Upper lobe of left lung (tissue), 6 donors: Measurements from ENCODE around the gene CD8A. TPM values are rescaled to one million over a fixed set of nuclear protein-coding genes. Genes with fewer than 3 reads are reported as not detected.

Experiments
- ATAC-seq, 2 donors: fragments of 200-7000 bp; cut with Tn5 transposase; one replicate each; pipeline ENCODE4 v1.9.1; 2022; ENCODE audit warnings: mild to moderate bottlenecking in 2 of 2, moderate library complexity in 2 of 2; ENCODE audit not compliant: low FRiP score in 2 of 2
- DNase-seq, 2 donors: peaks; one replicate each; pipeline ENCODE4 v3.0.0-alpha.2; 2019 to 2020
- H3K27ac ChIP-seq, 4 donors: fragments of 200-600 bp; sonication (generic); one replicate each; pipeline ENCODE4 v1.5.1; 2016 to 2019
- H3K27me3 ChIP-seq, 4 donors: fragments of 200-600 bp; sonication (generic); one replicate each; pipeline ENCODE4 v1.5.1; 2017 to 2019
- H3K36me3 ChIP-seq, 4 donors: fragments of 200-600 bp; sonication (generic); one replicate each; pipeline ENCODE4 v1.5.1; 2016 to 2019
- H3K4me1 ChIP-seq, 4 donors: fragments of 200-600 bp; sonication (generic); one replicate each; pipeline ENCODE4 v1.5.1; 2018 to 2019
- H3K4me3 ChIP-seq, 4 donors: fragments of 200-600 bp; sonication (generic); one replicate each; pipeline ENCODE4 v1.5.1; 2017 to 2019; ENCODE audit warnings: mild to moderate bottlenecking in 2 of 4, moderate library complexity in 1 of 4
- H3K9me3 ChIP-seq, 4 donors: fragments of 200-600 bp; sonication (generic); one replicate each; pipeline ENCODE4 v1.5.1; 2018 to 2019
- CTCF ChIP-seq, 6 experiments: fragments of 450-650 bp in 4 of 6; fragments of 200-600 bp in 2 of 6; sonication (generic) in 2 of 6; IDR thresholded peaks; one replicate each; pipeline ENCODE4 v1.5.1; 2016 to 2019; ENCODE audit warnings: antibody characterized with exemption in 6 of 6
- EP300 ChIP-seq, 4 donors: sonication (generic); formaldehyde crosslinking; IDR thresholded peaks; one replicate each; pipeline ENCODE4 v1.5.1; 2017; ENCODE audit warnings: antibody characterized with exemption in 4 of 4, control low read depth in 2 of 4
- POLR2A ChIP-seq, 4 donors: fragments of 450-650 bp; IDR thresholded peaks; one replicate each; pipeline ENCODE4 v1.5.1; 2016 to 2017; ENCODE audit warnings: antibody characterized with exemption in 4 of 4, mild to moderate bottlenecking in 2 of 4
- POLR2AphosphoS5 ChIP-seq, 2 donors: sonication (generic); formaldehyde crosslinking; IDR thresholded peaks; one replicate each; pipeline ENCODE4 v1.5.1; 2017; ENCODE audit warnings: antibody characterized with exemption in 2 of 2
- WGBS, 2 donors: methylation state at CpG; one replicate each; pipeline ENCODE4 v1.1.5; 2017 to 2018; 5-methylcytosine and 5-hydroxymethylcytosine counted together
- total RNA-seq, 6 donors: library from RNA; depleted of rRNA in 4 of 6; stranded (reverse); fragments of >200 nt in 4 of 6; gene quantifications; one replicate each; pipeline versions ENCODE4 v1.1.0 to v1.2.1, GENCODE V29; 2016 to 2021
- donor health status: DM: no; HTN: no; CAD: no; lungs with moderate emphysema.
- donor health status: DM: no; HTN: yes; CAD: no; lungs with severe emphysema.

Gene CD8A
- total RNA-seq, 6 donors from 2014 or later: 4.1 to 5.6 (median 4.7) TPM

GRCh38 chr2:86825036-86825692, 34.5 kb upstream of the CD8A start:
- no peaks in the 10 kb centered on the region for H3K36me3 ChIP-seq
- ATAC-seq: peak in 1 of 2 donors; percentile 46
- H3K9me3 ChIP-seq: peaks cover 0 to 6% (median 2%) of the 10 kb centered on the region in 4 donors
- H3K27ac ChIP-seq: peak overlapping the region in 1 of 4 donors; percentile 21
- no peak for TF ChIP-seq POLR2A (IDR thresholded peaks at IDR 0.05)
- TF ChIP-seq POLR2AphosphoS5 (IDR thresholded peaks at IDR 0.05): no peak
- TF ChIP-seq EP300 (IDR thresholded peaks at IDR 0.05): no peak
- TF ChIP-seq CTCF (IDR thresholded peaks at IDR 0.05): no peak
- 74 to 92% methylated on average over 11 of the region's 11 CpGs for WGBS, 2 donors
- H3K4me1 ChIP-seq: no peaks in the 10 kb centered on the region
- H3K4me3 ChIP-seq: peak overlapping the region in 2 of 4 donors; percentile 7 to 20
- DNase-seq: peak in 1 of 2 donors; percentile 36
- H3K27me3 ChIP-seq: no peaks in the 10 kb centered on the region

GRCh38 chr2:86822668-86823345, 32.1 kb upstream of the CD8A start:
- Histone ChIP-seq H3K27me3 (no peaks in the 10 kb centered on the region), H3K4me1 (no peaks in the 10 kb centered on the region), H3K27ac (no peak overlapping the region), H3K9me3 (peaks cover 0 to 6% (median 2%) of the 10 kb centered on the region in 4 donors), H3K4me3 (no peak overlapping the region), H3K36me3 (no peaks in the 10 kb centered on the region)
- ATAC-seq: no peak
- no peak for TF ChIP-seq POLR2AphosphoS5 (IDR thresholded peaks at IDR 0.05)
- no peak for TF ChIP-seq POLR2A (IDR thresholded peaks at IDR 0.05)
- no peak for TF ChIP-seq CTCF (IDR thresholded peaks at IDR 0.05)
- TF ChIP-seq EP300 (IDR thresholded peaks at IDR 0.05): no peak
- WGBS, 2 donors: 82 to 95% methylated on average over 3 of the region's 3 CpGs
- no peak for DNase-seq

GRCh38 chr2:86821842-86822241, 31.1 kb upstream of the CD8A start:
- WGBS, 2 donors: 87 to 92% methylated on average over 6 of the region's 6 CpGs
- DNase-seq (no peak), ATAC-seq (no peak)
- Histone ChIP-seq H3K36me3 (no peaks in the 10 kb centered on the region), H3K4me1 (no peaks in the 10 kb centered on the region), H3K9me3 (peaks cover 0 to 6% (median 2%) of the 10 kb centered on the region in 4 donors), H3K27ac (no peak overlapping the region), H3K4me3 (no peak overlapping the region), H3K27me3 (no peaks in the 10 kb centered on the region)
- TF ChIP-seq POLR2AphosphoS5 (IDR thresholded peaks at IDR 0.05) (no peak), EP300 (IDR thresholded peaks at IDR 0.05) (no peak), POLR2A (IDR thresholded peaks at IDR 0.05) (no peak), CTCF (IDR thresholded peaks at IDR 0.05) (no peak)

- Histone ChIP-seq H3K9me3 (peaks cover 0 to 6% (median 2%) of the 10 kb centered on the region in 4 donors), H3K4me3 (no peak overlapping the region), H3K36me3 (no peaks in the 10 kb centered on the region), H3K27me3 (no peaks in the 10 kb centered on the region), H3K27ac (no peak overlapping the region), H3K4me1 (no peaks in the 10 kb centered on the region)
- WGBS, 2 donors: 80 to 90% methylated on average over 13 of the region's 13 CpGs
- no peak for DNase-seq
- no peak for ATAC-seq
- no peak for TF ChIP-seq CTCF (IDR thresholded peaks at IDR 0.05)
- no peak for TF ChIP-seq POLR2AphosphoS5 (IDR thresholded peaks at IDR 0.05)
- TF ChIP-seq POLR2A (IDR thresholded peaks at IDR 0.05): no peak
- TF ChIP-seq EP300 (IDR thresholded peaks at IDR 0.05): no peak
These were observed 30.6 kb upstream of the CD8A start for GRCh38 chr2:86821306-86821705.
